Right ventricle myocardium superior (tissue), 1 donor: ENCODE results near the gene BTN2A1. TPM values are rescaled to one million over a fixed set of nuclear protein-coding genes. Genes with fewer than 3 reads are reported as not detected.
"Not testable (repeated sequence)": the region's sequence is repeated elsewhere in the genome, so short reads cannot be mapped to it uniquely, and the experiment has no call there.

ENCODE experiments used
- ATAC-seq: fragments of 200-7000 bp; cut with Tn5 transposase; one replicate; pipeline ENCODE4 v1.9.1; 2020; ENCODE audit warnings: mild to moderate bottlenecking; ENCODE audit not compliant: poor library complexity
- DNase-seq: peaks from one replicate; pipeline ENCODE4 v3.0.0-alpha.2; 2020
- intact Hi-C: fragments of 100-400 bp; cut with DNase I; formaldehyde crosslinking; loops from one replicate; pipeline ENCODE4 v1.11.2; 2022
- total RNA-seq: library from RNA; stranded (reverse); fragmentation: NEBNext Ultra II Directional; extraction: Animal tissue kit (Norgen Biotek cat#: 25700); gene quantifications from one replicate; pipeline ENCODE4 v1.2.1, GENCODE V29; 2021
- donor health status: DM: no; HTN: yes; CAD: no; lungs with severe emphysema.

The BTN2A1 gene
- total RNA-seq, 1 donor from 2014 or later: 12.5 TPM

DNA sequence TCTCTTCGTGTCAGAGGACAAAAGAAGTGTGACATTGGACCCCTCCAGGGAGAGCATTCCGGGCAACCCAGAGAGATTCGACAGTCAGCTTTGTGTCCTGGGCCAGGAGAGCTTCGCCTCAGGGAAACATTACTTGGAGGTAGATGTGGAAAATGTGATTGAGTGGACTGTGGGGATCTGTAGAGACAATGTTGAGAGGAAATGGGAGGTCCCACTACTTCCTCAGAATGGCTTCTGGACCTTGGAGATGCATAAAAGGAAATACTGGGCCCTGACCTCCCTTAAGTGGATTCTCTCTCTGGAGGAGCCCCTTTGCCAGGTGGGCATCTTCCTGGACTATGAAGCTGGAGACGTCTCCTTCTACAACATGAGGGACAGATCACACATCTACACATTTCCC is 27.0 kb upstream of the BTN2A1 start:
- ATAC-seq (no peak), DNase-seq (no peak)
- intact Hi-C loops: no loop called here

DNA sequence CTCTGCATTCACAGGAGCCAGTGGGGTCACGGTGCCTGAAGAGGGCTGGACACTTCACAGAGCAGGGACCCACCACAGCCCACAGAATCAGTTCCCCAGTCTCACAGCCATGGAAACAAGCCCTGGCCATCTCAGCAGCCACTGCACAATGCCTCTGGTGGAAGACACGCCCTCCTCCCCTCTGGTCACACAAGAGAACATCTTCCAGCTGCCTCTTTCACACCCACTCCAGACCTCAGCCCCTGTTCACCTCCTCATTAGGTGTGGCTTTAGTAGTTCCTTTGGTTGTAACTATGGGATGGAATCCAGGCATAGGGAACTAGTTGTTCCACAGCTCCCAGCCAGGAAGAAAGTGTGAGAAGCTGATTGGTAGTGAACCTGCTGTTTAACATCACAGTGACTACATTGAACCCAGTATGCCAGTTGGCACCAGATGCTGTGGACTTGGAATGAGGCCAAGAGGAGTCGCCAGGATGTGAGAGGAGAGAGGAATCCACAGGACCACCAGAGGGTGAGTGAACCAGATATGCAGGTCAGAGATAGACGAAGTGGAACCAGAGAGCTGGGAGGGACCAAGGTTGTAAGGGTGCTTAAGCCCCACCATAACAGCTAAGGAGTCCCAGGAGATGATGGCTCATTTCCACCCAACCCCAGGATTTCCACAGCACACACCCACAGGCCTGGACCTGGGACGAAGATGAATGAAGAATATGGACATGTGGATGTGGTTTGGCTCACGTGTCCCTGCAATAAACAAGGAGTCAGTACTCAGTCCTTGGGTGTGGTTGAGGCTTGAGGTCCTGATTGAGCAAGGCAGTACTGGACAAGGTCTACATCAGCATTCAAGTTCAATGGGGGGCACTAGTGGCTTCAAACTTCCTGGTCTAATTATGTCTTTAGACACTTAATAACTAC is 26.2 kb upstream of the BTN2A1 start:
- intact Hi-C loops: no loop called here
- ATAC-seq (no peak), DNase-seq (no peak)

DNA sequence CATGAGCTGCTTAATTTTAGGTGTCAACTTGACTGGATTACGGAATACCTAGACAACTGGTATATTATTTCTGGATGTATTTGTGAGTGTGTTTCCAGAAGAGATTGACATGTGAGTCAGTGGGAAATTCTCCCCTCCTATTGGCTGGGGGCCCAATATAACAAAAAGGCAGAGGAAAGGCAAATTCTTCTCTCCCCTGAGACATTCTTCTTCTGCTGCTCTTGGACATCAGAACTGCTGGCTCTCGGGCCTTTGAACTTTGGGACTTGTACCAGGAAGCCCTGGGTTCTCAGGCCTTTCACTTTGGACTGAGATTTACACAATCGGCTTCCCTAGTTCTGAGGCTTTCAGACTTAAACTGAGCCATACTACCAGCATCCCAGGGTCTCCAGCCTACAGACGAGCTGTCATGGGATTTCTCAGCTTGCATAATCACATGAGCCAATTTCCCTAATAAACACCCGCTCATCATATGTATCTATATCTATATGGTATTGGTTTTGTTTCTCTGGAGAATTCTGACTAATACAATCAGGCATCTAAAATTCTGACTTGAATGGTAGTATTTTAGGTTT is 25.0 kb upstream of the BTN2A1 start:
- intact Hi-C loops: no loop called here
- ATAC-seq: no peak
- DNase-seq: no peak

- ATAC-seq, intact Hi-C loops: not testable (repeated sequence)
Measured at GRCh38 chr6:26433680-26434079, 24.1 kb upstream of the BTN2A1 start.

DNA sequence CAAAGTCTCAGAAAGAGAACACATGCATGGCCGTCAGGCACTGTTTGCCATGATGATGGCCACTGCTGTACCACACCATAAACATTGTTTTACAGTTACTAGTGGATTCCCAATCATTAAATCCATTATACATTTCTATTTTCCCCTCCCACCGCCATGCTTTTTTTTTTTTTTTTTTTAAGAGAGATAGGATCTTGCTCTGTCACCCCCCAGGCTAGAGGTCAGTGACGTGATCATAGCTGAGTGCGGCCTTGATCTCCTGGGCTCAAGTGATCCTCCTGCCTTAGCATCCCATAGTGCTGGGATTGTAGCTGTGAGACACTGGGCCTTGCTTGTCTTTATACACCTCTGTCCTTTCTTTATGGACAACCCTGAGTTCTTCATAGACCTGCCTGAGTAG is 21.7 kb upstream of the BTN2A1 start:
- intact Hi-C loops: no loop called here
- DNase-seq: no peak
- no peak for ATAC-seq

More at GRCh38 chr6:26433680-26434079, 24.1 kb upstream of the BTN2A1 start:
- DNase-seq: not testable (repeated sequence)

DNA sequence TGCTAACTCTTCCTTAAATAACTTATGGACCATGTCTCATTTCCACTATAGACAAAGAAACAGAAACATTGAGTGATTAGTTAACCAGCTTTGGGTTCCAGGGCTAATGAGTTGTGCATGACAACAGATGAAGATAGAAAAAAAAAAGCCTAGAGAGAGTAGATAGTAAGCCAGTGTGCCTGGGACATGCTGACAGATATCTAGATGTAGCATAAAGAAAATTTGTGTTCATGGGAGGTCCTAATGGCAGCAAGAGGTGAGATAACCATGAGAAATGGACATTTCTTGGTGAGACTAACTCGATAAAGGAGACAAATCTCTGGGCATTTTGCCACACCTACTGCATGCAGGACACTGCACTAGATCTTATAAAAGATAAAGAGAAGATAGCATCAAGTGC is 20.2 kb upstream of the BTN2A1 start:
- ATAC-seq (no peak), DNase-seq (no peak)
- intact Hi-C loops: no loop called here

DNA sequence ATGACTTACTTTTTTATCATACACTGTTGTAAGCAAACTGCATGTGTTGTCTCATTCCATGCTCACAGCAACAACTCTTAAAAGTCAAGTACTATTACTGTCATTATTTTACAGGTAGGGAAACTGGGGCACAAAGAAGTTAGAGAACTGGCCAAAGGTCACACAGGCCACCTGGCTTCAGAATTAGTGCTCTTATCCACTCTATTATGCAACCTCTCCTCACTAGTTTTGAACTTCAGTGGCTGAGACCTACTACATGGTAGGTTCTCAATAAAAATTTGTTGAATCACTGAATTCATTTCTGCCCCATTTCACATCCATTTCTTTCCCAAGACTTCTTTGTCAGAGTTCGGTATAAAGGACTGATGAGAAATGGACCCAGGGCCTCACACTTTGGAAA is 19.8 kb upstream of the BTN2A1 start:
- intact Hi-C loops: no loop called here
- ATAC-seq (no peak), DNase-seq (no peak)

DNA sequence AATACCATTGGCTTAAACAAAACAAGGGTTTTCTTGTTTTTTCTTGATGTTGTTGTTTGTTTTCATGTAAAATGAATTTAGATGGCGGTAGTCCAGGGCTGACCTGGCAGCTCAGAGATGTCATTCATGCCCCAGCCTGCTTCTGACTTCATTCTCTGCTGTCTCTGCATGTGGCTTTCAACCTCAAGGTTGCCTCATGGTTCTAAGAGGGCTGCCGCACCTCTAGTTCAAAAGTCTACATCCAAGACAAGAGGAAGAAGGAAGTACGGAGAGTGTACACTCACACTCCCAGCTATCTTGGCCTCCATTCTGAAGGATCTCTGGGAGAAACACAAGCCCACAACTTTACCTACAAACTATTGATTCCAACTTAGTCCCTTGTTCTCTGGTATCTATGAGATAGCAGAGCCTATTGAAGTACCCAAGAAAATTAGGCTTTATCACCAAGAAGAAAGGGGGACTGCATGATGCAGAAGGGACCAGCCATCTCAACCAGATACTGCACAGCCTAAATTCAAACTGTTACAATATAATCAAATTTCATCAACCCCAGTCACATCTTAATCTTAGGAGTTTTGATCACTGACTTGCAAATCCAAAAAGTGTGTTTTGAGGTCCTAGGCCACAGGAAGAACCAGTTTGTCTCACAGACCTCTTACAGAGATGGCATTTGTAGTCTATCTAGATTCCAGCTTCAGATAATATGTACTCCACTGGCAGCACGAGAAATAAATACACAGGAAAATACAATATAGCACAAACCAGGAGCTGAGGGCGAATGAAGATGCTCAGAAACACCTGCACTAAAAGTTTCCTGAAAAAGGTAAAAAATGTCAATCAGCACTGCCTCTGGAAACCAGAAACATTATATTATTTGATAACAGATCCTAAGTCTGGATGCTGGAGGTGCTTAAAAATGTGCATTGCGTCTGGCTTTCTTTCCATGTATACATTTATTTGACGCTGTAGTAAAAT is 18.3 kb upstream of the BTN2A1 start:
- ATAC-seq (no peak), DNase-seq (no peak)
- intact Hi-C loops: no loop called here

GRCh38 chr6:26440977-26441358 is 16.8 kb upstream of the BTN2A1 start:
- DNase-seq (no peak), ATAC-seq (no peak)
- intact Hi-C loops: no loop called here

GRCh38 chr6:26441977-26442376 is 15.8 kb upstream of the BTN2A1 start:
- ATAC-seq: no peak
- intact Hi-C loops: no loop called here
- DNase-seq: no peak

GRCh38 chr6:26445934-26446667 is 11.7 kb upstream of the BTN2A1 start:
- DNase-seq: no peak
- no peak for ATAC-seq
- intact Hi-C loops: no loop called here

GRCh38 chr6:26447257-26447656 is 10.5 kb upstream of the BTN2A1 start:
- intact Hi-C loops: no loop called here
- no peak for ATAC-seq
- no peak for DNase-seq

DNA sequence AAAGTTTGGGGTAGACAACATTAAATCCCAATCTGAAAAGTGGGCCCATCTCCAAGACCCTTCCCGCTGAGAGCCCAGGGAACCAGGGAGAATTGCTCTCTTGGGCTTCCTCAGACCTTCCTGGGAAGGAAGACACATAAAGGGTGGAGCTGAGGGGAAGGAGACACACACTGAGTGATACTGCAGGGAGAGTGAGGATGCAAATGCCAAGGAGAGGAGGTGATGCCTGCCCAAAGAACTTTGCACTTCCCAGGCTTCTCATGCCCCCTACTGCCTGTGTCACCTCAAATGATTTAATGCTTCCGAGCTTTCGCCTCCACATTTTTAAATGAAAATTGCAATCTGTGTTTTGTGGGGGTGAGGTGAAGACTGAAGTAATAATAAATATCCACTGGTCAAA is 7.5 kb upstream of the BTN2A1 start:
- DNase-seq (no peak), ATAC-seq (no peak)
- intact Hi-C loops: no loop called here

DNA sequence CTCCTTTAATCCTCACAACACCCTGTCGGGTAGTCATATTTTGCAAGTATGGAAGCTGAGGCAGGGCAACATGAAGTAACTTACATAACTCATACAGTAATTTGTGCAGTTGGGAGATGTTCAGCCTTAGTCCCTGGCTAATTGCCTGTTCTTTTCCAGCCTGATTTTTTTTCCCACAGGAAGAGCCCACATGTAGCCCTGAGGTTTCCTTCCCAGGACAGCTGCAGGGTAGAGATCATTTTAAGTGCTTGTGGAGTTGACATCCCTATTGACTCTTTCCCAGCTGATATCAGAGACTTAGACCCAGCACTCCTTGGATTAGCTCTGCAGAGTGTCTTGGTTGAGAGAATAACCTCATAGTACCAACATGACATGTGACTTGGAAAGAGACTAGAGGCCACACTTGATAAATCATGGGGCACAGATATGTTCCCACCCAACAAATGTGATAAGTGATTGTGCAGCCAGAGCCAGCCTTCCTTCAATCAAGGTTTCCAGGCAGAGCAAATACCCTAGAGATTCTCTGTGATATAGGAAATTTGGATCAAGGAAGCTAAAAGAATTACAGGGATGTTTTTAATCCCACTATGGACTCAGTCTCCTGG is 5.0 kb upstream of the BTN2A1 start:
- intact Hi-C loops: no loop called here
- ATAC-seq (no peak), DNase-seq (no peak)

- intact Hi-C loops: no loop called here
- no peak for ATAC-seq
- DNase-seq: no peak
Measured at GRCh38 chr6:26454631-26455030, 3.1 kb upstream of the BTN2A1 start.

DNA sequence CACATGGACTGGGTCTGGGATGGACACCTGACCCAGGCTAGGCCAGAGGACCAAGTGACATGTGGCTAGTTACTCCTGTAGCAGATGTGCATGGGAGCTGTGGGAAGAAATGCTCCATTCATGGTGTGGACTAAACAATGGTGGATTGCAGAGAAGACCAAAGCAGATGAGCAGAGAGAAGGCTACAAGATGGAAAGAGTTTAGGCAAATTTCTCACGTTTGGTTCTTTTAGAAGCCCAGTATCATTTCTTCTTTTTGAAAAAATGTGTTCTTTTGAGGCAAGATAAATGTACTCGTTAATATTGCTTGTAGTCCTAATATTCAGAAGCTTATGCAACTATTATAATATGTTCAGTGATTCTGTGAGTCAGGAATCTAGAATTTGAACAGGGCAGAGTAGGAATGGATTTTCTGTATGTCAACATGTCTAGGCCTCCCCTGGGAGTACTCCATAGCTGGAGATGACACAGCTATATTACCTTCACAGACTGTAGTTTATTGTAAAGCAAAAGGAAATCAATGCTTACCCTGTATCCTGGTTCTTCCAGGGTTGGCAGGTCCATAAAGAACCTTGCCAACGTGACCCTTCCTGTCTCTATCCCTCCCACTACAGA is 2.3 kb upstream of the BTN2A1 start:
- DNase-seq: no peak
- no peak for ATAC-seq
- intact Hi-C loops: no loop called here

- intact Hi-C loops: no loop called here
- no peak for DNase-seq
- ATAC-seq: peak; percentile 64
Measured at GRCh38 chr6:26457264-26457805, 420 bp upstream of the BTN2A1 start.
